OCI-LY7 (cell line): ENCODE data around the gene MYO3A. TPM values are rescaled to one million over a fixed set of nuclear protein-coding genes. Genes with fewer than 3 reads are reported as not detected.

Experiments
- BruUV-seq: library from RNA; stranded (reverse); fragments of 400-500 nt; replicated peaks from 2 replicates; lab custom pipeline; 2021; lab: Mats Ljungman, UMichigan
- CTCF ChIA-PET: fragments of 300-600 bp; sonication (Branson Sonifier 250); formaldehyde crosslinking; loops from one replicate; lab custom pipeline; 2022; ENCODE audit warnings: antibody characterized with exemption; ENCODE audit not compliant: unreplicated experiment; lab: Charles Lee
- POLR2A ChIA-PET: fragments of 300-600 bp; sonication (Branson Sonifier 250); formaldehyde crosslinking; loops from one replicate; lab custom pipeline; 2022; ENCODE audit warnings: antibody characterized with exemption; lab: Charles Lee
- DNase-seq: peaks from one replicate; pipeline ENCODE4 v3.0.0-alpha.2; 2015; ENCODE audit warnings: low spot score
- H2AFZ ChIP-seq: fragments of 200-600 bp; sonication (generic), shearing (Covaris generic); 2 replicates; pipeline ENCODE4 v1.6.1; 2014; ENCODE audit warnings: mild to moderate bottlenecking, antibody characterized with exemption, low read length, moderate library complexity
- H3K27ac ChIP-seq: fragments of 200-600 bp; sonication (generic); 2 replicates; pipeline ENCODE4 v1.5.1; 2014; ENCODE audit warnings: mixed run types, low read depth, mild to moderate bottlenecking, moderate library complexity, low read length, inconsistent platforms; ENCODE audit not compliant: poor library complexity, severe bottlenecking
- H3K36me3 ChIP-seq: fragments of 200-600 bp; sonication (generic); 2 replicates; pipeline ENCODE4 v1.6.1; 2014; ENCODE audit warnings: mild to moderate bottlenecking, antibody characterized with exemption, low read length, moderate library complexity, mixed read lengths; ENCODE audit not compliant: insufficient read depth
- H3K4me1 ChIP-seq: fragments of 200-600 bp; sonication (generic); 2 replicates; pipeline ENCODE4 v1.5.1; 2014; ENCODE audit warnings: mild to moderate bottlenecking, low read length; ENCODE audit not compliant: insufficient read depth, poor library complexity, severe bottlenecking
- H3K4me2 ChIP-seq: fragments of 200-600 bp; sonication (generic); 2 replicates; pipeline ENCODE4 v1.6.1; 2014; ENCODE audit warnings: mild to moderate bottlenecking, low read length
- H3K4me3 ChIP-seq: fragments of 200-600 bp; sonication (generic); 2 replicates; pipeline ENCODE4 v1.5.1; 2014; ENCODE audit warnings: mild to moderate bottlenecking, low read depth, low read length; ENCODE audit not compliant: poor library complexity, severe bottlenecking
- H3K79me2 ChIP-seq: fragments of 200-600 bp; sonication (generic); 2 replicates; pipeline ENCODE4 v1.6.1; 2016; ENCODE audit warnings: low read depth, mild to moderate bottlenecking, low read length, moderate library complexity, mixed read lengths; ENCODE audit not compliant: insufficient read depth
- H3K9me2 ChIP-seq: fragments of 200-600 bp; sonication (generic); 2 replicates; pipeline ENCODE4 v1.6.1; 2016; ENCODE audit warnings: mild to moderate bottlenecking, low read length, mixed read lengths; ENCODE audit not compliant: insufficient read depth
- H3K9me3 ChIP-seq: fragments of 200-600 bp; sonication (generic); 2 replicates; pipeline ENCODE4 v1.6.1; 2014; ENCODE audit warnings: mild to moderate bottlenecking, mixed run types, low read length, mixed read lengths
- H4K20me1 ChIP-seq: fragments of 200-600 bp; sonication (generic); 2 replicates; pipeline ENCODE4 v1.6.1; 2014; ENCODE audit warnings: mild to moderate bottlenecking, antibody characterized with exemption, low read length, moderate library complexity, mixed read lengths; ENCODE audit not compliant: insufficient read depth
- CTCF ChIP-seq: fragments of 200-600 bp; sonication (generic); conservative IDR thresholded peaks from 2 replicates; pipeline ENCODE4 v1.5.1; 2014; ENCODE audit warnings: mild to moderate bottlenecking, antibody characterized with exemption, low read length, moderate library complexity, mixed read lengths
- EZH2phosphoT487 ChIP-seq: fragments of 200-600 bp; sonication (generic); IDR thresholded peaks from 2 replicates; pipeline ENCODE4 v1.6.1; 2018; ENCODE audit warnings: low read depth, borderline replicate concordance, mild to moderate bottlenecking, mixed run types, antibody characterized with exemption, low read length, moderate library complexity, mixed read lengths
- intact Hi-C: fragments of 100-400 bp; cut with micrococcal nuclease; formaldehyde crosslinking; loops from one replicate; pipeline ENCODE4 v1.10.0; 2022; ENCODE audit not compliant: unreplicated experiment
- total RNA-seq, 2 experiments: library from RNA; depleted of rRNA in 1 of 2; stranded (reverse); fragments of >200 nt in 1 of 2; shearing (Covaris generic) in 1 of 2; gene quantifications; 2 replicates each; pipeline ENCODE4 v1.2.3, GENCODE V29; 2014 to 2022

The MYO3A gene
- total RNA-seq, 2 experiments from 2014 or later, result not detected

GRCh38 chr10:26022831-26023230 is 88.8 kb downstream of the MYO3A start:
- CTCF ChIA-PET, result no interaction called here
- POLR2A ChIA-PET, result no interaction called here
- no peaks in the 10 kb centered on the region for H3K9me2 ChIP-seq
- H4K20me1 ChIP-seq, result no peaks in the 10 kb centered on the region
- no peak overlapping the region for H2AFZ ChIP-seq
- no peak overlapping the region for H3K4me3 ChIP-seq
- intact Hi-C loops, result no loop called here
- H3K4me1 ChIP-seq, result no peaks in the 10 kb centered on the region
- no peaks in the 10 kb centered on the region for H3K79me2 ChIP-seq
- TF ChIP-seq EZH2phosphoT487, result no peak
- TF ChIP-seq CTCF, result no peak
- no peak overlapping the region for H3K4me2 ChIP-seq
- DNase-seq, result no peak
- no peaks in the 10 kb centered on the region for H3K9me3 ChIP-seq
- BruUV-seq, result no TSS peak
- no peaks in the 10 kb centered on the region for H3K36me3 ChIP-seq
- H3K27ac ChIP-seq, result no peak overlapping the region

GRCh38 chr10:26024303-26024702 is 90.3 kb downstream of the MYO3A start:
- TF ChIP-seq CTCF (no peak), EZH2phosphoT487 (no peak)
- no peak overlapping the region for H3K27ac ChIP-seq
- no peaks in the 10 kb centered on the region for H3K9me3 ChIP-seq
- no peak overlapping the region for H3K4me2 ChIP-seq
- POLR2A ChIA-PET, result no interaction called here
- no peaks in the 10 kb centered on the region for H3K36me3 ChIP-seq
- no peak overlapping the region for H2AFZ ChIP-seq
- no peaks in the 10 kb centered on the region for H3K9me2 ChIP-seq
- DNase-seq, result no peak
- no TSS peak for BruUV-seq
- H3K4me3 ChIP-seq, result no peak overlapping the region
- H3K79me2 ChIP-seq, result no peaks in the 10 kb centered on the region
- CTCF ChIA-PET, result no interaction called here
- no peaks in the 10 kb centered on the region for H4K20me1 ChIP-seq
- no peaks in the 10 kb centered on the region for H3K4me1 ChIP-seq
- intact Hi-C loops, result no loop called here

GRCh38 chr10:26025523-26025922 is 91.5 kb downstream of the MYO3A start:
- H3K4me3 ChIP-seq, result no peak overlapping the region
- no peaks in the 10 kb centered on the region for H3K36me3 ChIP-seq
- no peaks in the 10 kb centered on the region for H3K4me1 ChIP-seq
- no peaks in the 10 kb centered on the region for H3K9me2 ChIP-seq
- CTCF ChIA-PET, result no interaction called here
- POLR2A ChIA-PET, result interaction anchor here (0.7 kb wide), 1 partner anchor 118 kb away, joined by 3 read pairs; no protein-coding TSS in a partner anchor
- no peak overlapping the region for H3K27ac ChIP-seq
- no peak for DNase-seq
- no peak overlapping the region for H2AFZ ChIP-seq
- H3K9me3 ChIP-seq, result no peaks in the 10 kb centered on the region
- no peaks in the 10 kb centered on the region for H3K79me2 ChIP-seq
- no peaks in the 10 kb centered on the region for H4K20me1 ChIP-seq
- H3K4me2 ChIP-seq, result no peak overlapping the region
- intact Hi-C loops, result no loop called here
- TF ChIP-seq EZH2phosphoT487 (no peak), CTCF (no peak)
- no TSS peak for BruUV-seq
